Upper lobe of left lung (tissue), 6 donors: ENCODE measurements around the gene OTUD7B. TPM values are rescaled to one million over a fixed set of nuclear protein-coding genes. Genes with fewer than 3 reads are reported as not detected.
"Not testable (repeated sequence)": the region's sequence is repeated elsewhere in the genome, so short reads cannot be mapped to it uniquely, and the experiment has no call there.

Experiments
- ATAC-seq, 2 donors: fragments of 200-7000 bp; cut with Tn5 transposase; one replicate each; pipeline ENCODE4 v1.9.1; 2022; ENCODE audit warnings: mild to moderate bottlenecking in 2 of 2, moderate library complexity in 2 of 2; ENCODE audit not compliant: low FRiP score in 2 of 2
- DNase-seq, 2 donors: peaks; one replicate each; pipeline ENCODE4 v3.0.0-alpha.2; 2019 to 2020
- H3K27ac ChIP-seq, 4 donors: fragments of 200-600 bp; sonication (generic); one replicate each; pipeline ENCODE4 v1.5.1; 2016 to 2019
- H3K27me3 ChIP-seq, 4 donors: fragments of 200-600 bp; sonication (generic); one replicate each; pipeline ENCODE4 v1.5.1; 2017 to 2019
- H3K36me3 ChIP-seq, 4 donors: fragments of 200-600 bp; sonication (generic); one replicate each; pipeline ENCODE4 v1.5.1; 2016 to 2019
- H3K4me1 ChIP-seq, 4 donors: fragments of 200-600 bp; sonication (generic); one replicate each; pipeline ENCODE4 v1.5.1; 2018 to 2019
- H3K4me3 ChIP-seq, 4 donors: fragments of 200-600 bp; sonication (generic); one replicate each; pipeline ENCODE4 v1.5.1; 2017 to 2019; ENCODE audit warnings: mild to moderate bottlenecking in 2 of 4, moderate library complexity in 1 of 4
- H3K9me3 ChIP-seq, 4 donors: fragments of 200-600 bp; sonication (generic); one replicate each; pipeline ENCODE4 v1.5.1; 2018 to 2019
- CTCF ChIP-seq, 6 experiments: fragments of 450-650 bp in 4 of 6; fragments of 200-600 bp in 2 of 6; sonication (generic) in 2 of 6; IDR thresholded peaks; one replicate each; pipeline ENCODE4 v1.5.1; 2016 to 2019; ENCODE audit warnings: antibody characterized with exemption in 6 of 6
- EP300 ChIP-seq, 4 donors: sonication (generic); formaldehyde crosslinking; IDR thresholded peaks; one replicate each; pipeline ENCODE4 v1.5.1; 2017; ENCODE audit warnings: antibody characterized with exemption in 4 of 4, control low read depth in 2 of 4
- POLR2A ChIP-seq, 4 donors: fragments of 450-650 bp; IDR thresholded peaks; one replicate each; pipeline ENCODE4 v1.5.1; 2016 to 2017; ENCODE audit warnings: antibody characterized with exemption in 4 of 4, mild to moderate bottlenecking in 2 of 4
- POLR2AphosphoS5 ChIP-seq, 2 donors: sonication (generic); formaldehyde crosslinking; IDR thresholded peaks; one replicate each; pipeline ENCODE4 v1.5.1; 2017; ENCODE audit warnings: antibody characterized with exemption in 2 of 2
- WGBS, 2 donors: methylation state at CpG; one replicate each; pipeline ENCODE4 v1.1.5; 2017 to 2018; 5-methylcytosine and 5-hydroxymethylcytosine counted together
- total RNA-seq, 6 donors: library from RNA; depleted of rRNA in 4 of 6; stranded (reverse); fragments of >200 nt in 4 of 6; gene quantifications; one replicate each; pipeline versions ENCODE4 v1.1.0 to v1.2.1, GENCODE V29; 2016 to 2021
- donor health status: DM: no; HTN: no; CAD: no; lungs with moderate emphysema.
- donor health status: DM: no; HTN: yes; CAD: no; lungs with severe emphysema.

The OTUD7B gene
- 10 to 100 TPM; 22.0 to 44.8 (median 29.8) TPM for total RNA-seq

GRCh38 chr1:150010393-150011115, at the start of gene OTUD7B:
Gene OTUD7B (minus strand): TSS chr1:150010726. CDS start chr1:149977510, 33,216 bp downstream.
- Histone ChIP-seq H3K36me3 (peaks cover 0 to 7% (median 0%) of the 10 kb centered on the region in 4 donors), H3K4me1 (peaks cover 28 to 35% (median 31%) of the 10 kb centered on the region in 4 donors), H3K9me3 (no peaks in the 10 kb centered on the region), H3K4me3 (peak within 1 kb of the TSS; percentile 65 to 92 (median 86)), H3K27ac (peak within 1 kb of the TSS; percentile 88 to 98 (median 96)), H3K27me3 (no peaks in the 10 kb centered on the region)
- WGBS, 2 donors, result 0 to 1% methylated on average over 19 to 42 of the region's 59 CpGs
- ATAC-seq (peak; percentile 97 to 98), DNase-seq (peak; percentile 91 to 97)
- TF ChIP-seq EP300 (IDR thresholded peaks at IDR 0.05) (no peak), POLR2A (IDR thresholded peaks at IDR 0.05) (peak in 3 of 4 donors; percentile 77 to 84 (median 82)), CTCF (IDR thresholded peaks at IDR 0.05) (peak in 2 of 6 experiments; percentile 25 to 28), POLR2AphosphoS5 (IDR thresholded peaks at IDR 0.05) (peak; percentile 78 to 88)

GRCh38 chr1:150060260-150060659, 49.7 kb upstream of the OTUD7B start:
- 80 to 91% methylated on average over 4 of the region's 4 CpGs for WGBS, 2 donors
- no peaks in the 10 kb centered on the region for H3K9me3 ChIP-seq
- H3K27me3 ChIP-seq, result no peaks in the 10 kb centered on the region
- H3K4me1 ChIP-seq, result peaks cover 0 to 2% (median 0%) of the 10 kb centered on the region in 4 donors
- DNase-seq (no peak), ATAC-seq (no peak)
- no peak overlapping the region for H3K27ac ChIP-seq
- H3K36me3 ChIP-seq, result no peaks in the 10 kb centered on the region
- TF ChIP-seq CTCF (IDR thresholded peaks at IDR 0.05) (no peak), POLR2A (IDR thresholded peaks at IDR 0.05) (no peak), POLR2AphosphoS5 (IDR thresholded peaks at IDR 0.05) (no peak), EP300 (IDR thresholded peaks at IDR 0.05) (no peak)
- no peak overlapping the region for H3K4me3 ChIP-seq

GRCh38 chr1:150056407-150056806, 45.9 kb upstream of the OTUD7B start:
- ATAC-seq, result no peak
- Histone ChIP-seq H3K27me3 (no peaks in the 10 kb centered on the region), H3K36me3 (no peaks in the 10 kb centered on the region), H3K9me3 (no peaks in the 10 kb centered on the region), H3K4me3 (no peak overlapping the region), H3K27ac (no peak overlapping the region), H3K4me1 (peaks cover 0 to 3% (median 0%) of the 10 kb centered on the region in 4 donors)
- no peak for DNase-seq
- WGBS, 2 donors, result 50 to 58% methylated on average over 1 of the region's 1 CpG
- no peak for TF ChIP-seq POLR2AphosphoS5 (IDR thresholded peaks at IDR 0.05)
- TF ChIP-seq CTCF (IDR thresholded peaks at IDR 0.05), result no peak
- no peak for TF ChIP-seq EP300 (IDR thresholded peaks at IDR 0.05)
- no peak for TF ChIP-seq POLR2A (IDR thresholded peaks at IDR 0.05)

- not testable (repeated sequence) for H3K4me3 ChIP-seq, H3K27ac ChIP-seq, H3K4me1 ChIP-seq, ATAC-seq, H3K36me3 ChIP-seq, H3K27me3 ChIP-seq, DNase-seq, H3K9me3 ChIP-seq
- WGBS, 2 donors, result 91 to 96% methylated on average over 4 of the region's 4 CpGs
Measured at GRCh38 chr1:150055507-150055906, 45.0 kb upstream of the OTUD7B start.

GRCh38 chr1:150053926-150054325, 43.4 kb upstream of the OTUD7B start:
- no peaks in the 10 kb centered on the region for H3K36me3 ChIP-seq
- ATAC-seq (peak in 1 of 2 donors; percentile 28), DNase-seq (no peak)
- H3K27me3 ChIP-seq, result no peaks in the 10 kb centered on the region
- H3K4me3 ChIP-seq, result no peak overlapping the region
- TF ChIP-seq CTCF (IDR thresholded peaks at IDR 0.05) (no peak), POLR2AphosphoS5 (IDR thresholded peaks at IDR 0.05) (no peak), EP300 (IDR thresholded peaks at IDR 0.05) (no peak), POLR2A (IDR thresholded peaks at IDR 0.05) (no peak)
- WGBS, 2 donors, result 34 to 35% methylated on average over 3 of the region's 3 CpGs
- H3K9me3 ChIP-seq, result no peaks in the 10 kb centered on the region
- H3K4me1 ChIP-seq, result peaks cover 0 to 3% (median 1%) of the 10 kb centered on the region in 4 donors
- no peak overlapping the region for H3K27ac ChIP-seq

- H3K9me3 ChIP-seq, H3K27ac ChIP-seq, H3K36me3 ChIP-seq, H3K27me3 ChIP-seq, H3K4me1 ChIP-seq, DNase-seq, H3K4me3 ChIP-seq, ATAC-seq: not testable (repeated sequence)
- WGBS, 2 donors, result 40 to 47% methylated on average over 3 of the region's 3 CpGs
Measured at GRCh38 chr1:150051905-150052412, 41.4 kb upstream of the OTUD7B start.
